Fibroblast of mammary gland (primary cell): ENCODE measurements around the gene SLC6A4.

ENCODE experiments used
- DNase-seq: peaks from one replicate; pipeline ENCODE4 v3.0.0-alpha.2; 2010; ENCODE audit warnings: low read depth
- H3K4me3 ChIP-seq: 2 replicates; pipeline ENCODE4 v1.5.1; 2011; ENCODE audit warnings: low read depth, mild to moderate bottlenecking, low read length, moderate library complexity; ENCODE audit not compliant: control insufficient read depth
- CTCF ChIP-seq: conservative IDR thresholded peaks from 2 replicates; pipeline ENCODE4 v1.5.1; 2011; ENCODE audit warnings: low read depth, low read length, inconsistent platforms; ENCODE audit not compliant: control insufficient read depth, insufficient read depth

Gene SLC6A4

GRCh38 chr17:30196504-30196903 is 39.0 kb downstream of the SLC6A4 start:
- DNase-seq: no peak
- H3K4me3 ChIP-seq: no peak overlapping the region
- no peak for TF ChIP-seq CTCF

- DNase-seq: no peak
- no peak for TF ChIP-seq CTCF
- no peak overlapping the region for H3K4me3 ChIP-seq
These were observed 44.4 kb downstream of the SLC6A4 start for GRCh38 chr17:30191072-30191471.

GRCh38 chr17:30188211-30188939 is 47.1 kb downstream of the SLC6A4 start:
- TF ChIP-seq CTCF: no peak

GRCh38 chr17:30187573-30187972 is 47.9 kb downstream of the SLC6A4 start:
- no peak for TF ChIP-seq CTCF
- no peak overlapping the region for H3K4me3 ChIP-seq
- DNase-seq: no peak

More at GRCh38 chr17:30188211-30188939, 47.1 kb downstream of the SLC6A4 start:
- H3K4me3 ChIP-seq: no peak overlapping the region
- DNase-seq: no peak

- DNase-seq: no peak
- no peak for TF ChIP-seq CTCF
- H3K4me3 ChIP-seq: no peak overlapping the region
These were observed 48.7 kb downstream of the SLC6A4 start for GRCh38 chr17:30186761-30187160.

- no peak overlapping the region for H3K4me3 ChIP-seq
- no peak for DNase-seq
- no peak for TF ChIP-seq CTCF
These were observed 58.6 kb downstream of the SLC6A4 start for GRCh38 chr17:30176855-30177254.
